ENCODE results near the gene NUP210. TPM values are rescaled to one million over a fixed set of nuclear protein-coding genes. Genes with fewer than 3 reads are reported as not detected.

NUP210 gene
- total and polyA plus RNA-seq, 4 donors: 9.9 to 38.6 (median 22.9) TPM

GRCh38 chr3:13280811-13281506, 139.2 kb downstream of the NUP210 start:
- H3K4me3 ChIP-seq (ENCODE audit: low read depth in 1 of 3, low read length in 3 of 3): peak overlapping the region in 1 of 3 donors; percentile 79
- 72% methylated on average over 19 of the region's 19 CpGs for WGBS
- H3K27me3 ChIP-seq (ENCODE audit: control insufficient read depth in 4 of 4, insufficient read depth in 4 of 4, low read length in 3 of 4): no peaks in the 10 kb centered on the region

More at GRCh38 chr3:13280811-13281506, 139.2 kb downstream of the NUP210 start:
- peak overlapping the region; percentile 80 to 85 for H3K27ac ChIP-seq (ENCODE audit: low read depth in 1 of 2, low read length in 2 of 2)
- no peak for TF ChIP-seq ATF3 (IDR thresholded peaks at IDR 0.05)
- TF ChIP-seq SP1 (IDR thresholded peaks at IDR 0.05): no peak
- TF ChIP-seq RXRA (IDR thresholded peaks at IDR 0.05): no peak
- TF ChIP-seq RAD21 (IDR thresholded peaks at IDR 0.05): no peak
- no peak for TF ChIP-seq HNF4G (IDR thresholded peaks at IDR 0.05)
- no peak for TF ChIP-seq GABPA (IDR thresholded peaks at IDR 0.05 in 1 of 2, conservative IDR thresholded peaks at IDR 0.05 in 1 of 2)
- no peak for TF ChIP-seq CTCF (IDR thresholded peaks at IDR 0.05; ENCODE audit: low read depth, low read length, missing input control)
- no peak for TF ChIP-seq NR2F2 (IDR thresholded peaks at IDR 0.05)
- TF ChIP-seq HNF4A (conservative IDR thresholded peaks at IDR 0.05): no peak
- no peak for TF ChIP-seq FOXA2 (IDR thresholded peaks at IDR 0.05)
- no peak for TF ChIP-seq YY1 (IDR thresholded peaks at IDR 0.05)
- TF ChIP-seq REST (IDR thresholded peaks at IDR 0.05): no peak
- TF ChIP-seq EGR1 (IDR thresholded peaks at IDR 0.05; ENCODE audit: low read depth in 2 of 2): no peak
- TF ChIP-seq JUND (IDR thresholded peaks at IDR 0.05): no peak
- TF ChIP-seq, protein P1, sequence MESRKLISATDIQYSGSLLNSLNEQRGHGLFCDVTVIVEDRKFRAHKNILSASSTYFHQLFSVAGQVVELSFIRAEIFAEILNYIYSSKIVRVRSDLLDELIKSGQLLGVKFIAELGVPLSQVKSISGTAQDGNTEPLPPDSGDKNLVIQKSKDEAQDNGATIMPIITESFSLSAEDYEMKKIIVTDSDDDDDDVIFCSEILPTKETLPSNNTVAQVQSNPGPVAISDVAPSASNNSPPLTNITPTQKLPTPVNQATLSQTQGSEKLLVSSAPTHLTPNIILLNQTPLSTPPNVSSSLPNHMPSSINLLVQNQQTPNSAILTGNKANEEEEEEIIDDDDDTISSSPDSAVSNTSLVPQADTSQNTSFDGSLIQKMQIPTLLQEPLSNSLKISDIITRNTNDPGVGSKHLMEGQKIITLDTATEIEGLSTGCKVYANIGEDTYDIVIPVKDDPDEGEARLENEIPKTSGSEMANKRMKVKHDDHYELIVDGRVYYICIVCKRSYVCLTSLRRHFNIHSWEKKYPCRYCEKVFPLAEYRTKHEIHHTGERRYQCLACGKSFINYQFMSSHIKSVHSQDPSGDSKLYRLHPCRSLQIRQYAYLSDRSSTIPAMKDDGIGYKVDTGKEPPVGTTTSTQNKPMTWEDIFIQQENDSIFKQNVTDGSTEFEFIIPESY (IDR thresholded peaks at IDR 0.05): no peak
- TF ChIP-seq TAF1 (conservative IDR thresholded peaks at IDR 0.05): no peak
- no peaks in the 10 kb centered on the region for H3K9me3 ChIP-seq (ENCODE audit: control insufficient read depth in 4 of 4, low read length in 3 of 4)
- H3K36me3 ChIP-seq (ENCODE audit: control insufficient read depth in 4 of 4, insufficient read depth in 3 of 4, low read depth in 1 of 4, low read length in 3 of 4): no peaks in the 10 kb centered on the region
- H3K9ac ChIP-seq (ENCODE audit: low read depth in 1 of 2, low read length in 2 of 2): no peak overlapping the region
- DNase-seq (ENCODE audit: low spot score): no peak
- peaks cover 6 to 47% (median 30%) of the 10 kb centered on the region in 4 donors for H3K4me1 ChIP-seq (ENCODE audit: control insufficient read depth in 4 of 4, insufficient read depth in 4 of 4, low read length in 3 of 4)

All from liver (tissue), 9 donors.